HG03342 (cell line): Measurements from ENCODE around the gene KL.

Experiments used
- ATAC-seq: cut with Tn5 transposase; IDR thresholded peaks from one replicate; pipeline ENCODE4 v1.9.1; 2021; ENCODE audit warnings: mild to moderate bottlenecking, moderate library complexity; ENCODE audit not compliant: unreplicated experiment

Gene KL

GRCh38 chr13:33016414-33017322 lies at the start of gene KL:
Gene KL, plus strand, starts transcription at chr13:33016423. Its CDS starts 18 bp downstream, at chr13:33016441.
- ATAC-seq: no peak

GRCh38 chr13:32967584-32968182 lies 48.5 kb upstream of the KL start:
- no peak for ATAC-seq

GRCh38 chr13:32968316-32968715 lies 47.9 kb upstream of the KL start:
- no peak for ATAC-seq

GRCh38 chr13:32968793-32969192 lies 47.4 kb upstream of the KL start:
- ATAC-seq: no peak

GRCh38 chr13:32969516-32969941 lies 46.7 kb upstream of the KL start:
- ATAC-seq: no peak

- no peak for ATAC-seq
These were observed 40.0 kb upstream of the KL start for GRCh38 chr13:32976056-32976805.

- ATAC-seq: no peak
These were observed 39.3 kb upstream of the KL start for GRCh38 chr13:32976912-32977311.

- no peak for ATAC-seq
These were observed 38.9 kb upstream of the KL start for GRCh38 chr13:32977321-32977720.

- no peak for ATAC-seq
These were observed 37.9 kb upstream of the KL start for GRCh38 chr13:32978278-32978677.

- ATAC-seq: no peak
These were observed 33.2 kb upstream of the KL start for GRCh38 chr13:32983058-32983457.

- ATAC-seq: no peak
These were observed 31.2 kb upstream of the KL start for GRCh38 chr13:32984857-32985626.

- ATAC-seq: no peak
These were observed 29.7 kb upstream of the KL start for GRCh38 chr13:32986552-32986951.

GRCh38 chr13:32987462-32987861 lies 28.8 kb upstream of the KL start:
- ATAC-seq: no peak

- ATAC-seq: no peak
These were observed 27.5 kb upstream of the KL start for GRCh38 chr13:32988608-32989289.

- no peak for ATAC-seq
These were observed 26.9 kb upstream of the KL start for GRCh38 chr13:32989290-32989667.

GRCh38 chr13:32989942-32990341 lies 26.3 kb upstream of the KL start:
- no peak for ATAC-seq

- ATAC-seq: no peak
These were observed 23.1 kb upstream of the KL start for GRCh38 chr13:32993145-32993544.

GRCh38 chr13:32997399-32997798 lies 18.8 kb upstream of the KL start:
- no peak for ATAC-seq

- ATAC-seq: no peak
These were observed 17.3 kb upstream of the KL start for GRCh38 chr13:32998966-32999365.

- no peak for ATAC-seq
These were observed 15.9 kb upstream of the KL start for GRCh38 chr13:33000365-33000764.
